Rectal smooth muscle tissue (tissue), 1 donor: ENCODE results near the gene TOP3B.

Experiments
- H3K27ac ChIP-seq: one replicate; pipeline ENCODE4 v1.7.0; 2013; ENCODE audit warnings: low read depth, low read length, inconsistent platforms
- H3K27me3 ChIP-seq: one replicate; pipeline ENCODE4 v1.7.0; 2013; ENCODE audit warnings: low read length; ENCODE audit not compliant: control insufficient read depth, insufficient read depth
- H3K36me3 ChIP-seq: one replicate; pipeline ENCODE4 v1.7.0; 2013; ENCODE audit warnings: low read length; ENCODE audit not compliant: control insufficient read depth, insufficient read depth
- H3K4me1 ChIP-seq: one replicate; pipeline ENCODE4 v1.7.0; 2013; ENCODE audit warnings: low read length; ENCODE audit not compliant: control insufficient read depth, insufficient read depth
- H3K4me3 ChIP-seq: one replicate; pipeline ENCODE4 v1.7.0; 2013; ENCODE audit warnings: low read length
- H3K9ac ChIP-seq: one replicate; pipeline ENCODE4 v1.7.0; 2013; ENCODE audit warnings: low read length

TOP3B gene

GRCh38 chr22:22020425-22020852 lies 37.9 kb upstream of the TOP3B start:
- no peaks in the 10 kb centered on the region for H3K27me3 ChIP-seq
- no peak overlapping the region for H3K9ac ChIP-seq
- no peaks in the 10 kb centered on the region for H3K36me3 ChIP-seq
- H3K4me3 ChIP-seq, result no peak overlapping the region
- H3K4me1 ChIP-seq, result no peaks in the 10 kb centered on the region
- no peak overlapping the region for H3K27ac ChIP-seq

- H3K27me3 ChIP-seq, result no peaks in the 10 kb centered on the region
- H3K4me3 ChIP-seq, result no peak overlapping the region
- no peaks in the 10 kb centered on the region for H3K4me1 ChIP-seq
- no peak overlapping the region for H3K9ac ChIP-seq
- no peak overlapping the region for H3K27ac ChIP-seq
- H3K36me3 ChIP-seq, result no peaks in the 10 kb centered on the region
These were observed 37.3 kb upstream of the TOP3B start for GRCh38 chr22:22019659-22020424.

GRCh38 chr22:22018825-22019658 lies 36.5 kb upstream of the TOP3B start:
- Histone ChIP-seq H3K27ac (no peak overlapping the region), H3K4me3 (no peak overlapping the region), H3K9ac (no peak overlapping the region), H3K4me1 (no peaks in the 10 kb centered on the region), H3K27me3 (no peaks in the 10 kb centered on the region), H3K36me3 (no peaks in the 10 kb centered on the region)

GRCh38 chr22:22015631-22016030 lies 33.0 kb upstream of the TOP3B start:
- Histone ChIP-seq H3K9ac (no peak overlapping the region), H3K27me3 (no peaks in the 10 kb centered on the region), H3K27ac (no peak overlapping the region), H3K36me3 (no peaks in the 10 kb centered on the region), H3K4me1 (no peaks in the 10 kb centered on the region), H3K4me3 (no peak overlapping the region)

GRCh38 chr22:22014285-22014659 lies 31.7 kb upstream of the TOP3B start:
- no peaks in the 10 kb centered on the region for H3K36me3 ChIP-seq
- H3K4me3 ChIP-seq, result no peak overlapping the region
- no peak overlapping the region for H3K27ac ChIP-seq
- H3K9ac ChIP-seq, result no peak overlapping the region
- H3K27me3 ChIP-seq, result no peaks in the 10 kb centered on the region
- H3K4me1 ChIP-seq, result no peaks in the 10 kb centered on the region

GRCh38 chr22:22013559-22014284 lies 31.1 kb upstream of the TOP3B start:
- no peaks in the 10 kb centered on the region for H3K4me1 ChIP-seq
- no peak overlapping the region for H3K9ac ChIP-seq
- H3K27ac ChIP-seq, result no peak overlapping the region
- H3K36me3 ChIP-seq, result no peaks in the 10 kb centered on the region
- no peak overlapping the region for H3K4me3 ChIP-seq
- no peaks in the 10 kb centered on the region for H3K27me3 ChIP-seq

GRCh38 chr22:22011964-22012363 lies 29.4 kb upstream of the TOP3B start:
- no peak overlapping the region for H3K4me3 ChIP-seq
- no peaks in the 10 kb centered on the region for H3K36me3 ChIP-seq

GRCh38 chr22:22010358-22010757 lies 27.8 kb upstream of the TOP3B start:
- no peaks in the 10 kb centered on the region for H3K4me1 ChIP-seq
- H3K36me3 ChIP-seq, result no peaks in the 10 kb centered on the region
- no peak overlapping the region for H3K4me3 ChIP-seq
- H3K27ac ChIP-seq, result no peak overlapping the region
- H3K27me3 ChIP-seq, result no peaks in the 10 kb centered on the region
- H3K9ac ChIP-seq, result no peak overlapping the region

More at GRCh38 chr22:22011964-22012363, 29.4 kb upstream of the TOP3B start:
- Histone ChIP-seq H3K27me3 (no peaks in the 10 kb centered on the region), H3K9ac (no peak overlapping the region), H3K4me1 (no peaks in the 10 kb centered on the region), H3K27ac (no peak overlapping the region)

GRCh38 chr22:22009661-22010060 lies 27.1 kb upstream of the TOP3B start:
- H3K27me3 ChIP-seq, result no peaks in the 10 kb centered on the region
- H3K27ac ChIP-seq, result no peak overlapping the region
- H3K9ac ChIP-seq, result no peak overlapping the region
- no peaks in the 10 kb centered on the region for H3K4me1 ChIP-seq
- no peak overlapping the region for H3K4me3 ChIP-seq
- H3K36me3 ChIP-seq, result no peaks in the 10 kb centered on the region

- H3K36me3 ChIP-seq, result no peaks in the 10 kb centered on the region
- no peak overlapping the region for H3K4me3 ChIP-seq
- no peaks in the 10 kb centered on the region for H3K27me3 ChIP-seq
- no peak overlapping the region for H3K27ac ChIP-seq
- H3K4me1 ChIP-seq, result no peaks in the 10 kb centered on the region
- no peak overlapping the region for H3K9ac ChIP-seq
These were observed 24.0 kb upstream of the TOP3B start for GRCh38 chr22:22006596-22006990.

- Histone ChIP-seq H3K27me3 (no peaks in the 10 kb centered on the region), H3K4me3 (no peak overlapping the region)
These were observed 23.5 kb upstream of the TOP3B start for GRCh38 chr22:22005945-22006595.

GRCh38 chr22:22003233-22003632 lies 20.6 kb upstream of the TOP3B start:
- Histone ChIP-seq H3K27ac (no peak overlapping the region), H3K4me1 (no peaks in the 10 kb centered on the region), H3K4me3 (no peak overlapping the region), H3K9ac (no peak overlapping the region), H3K27me3 (no peaks in the 10 kb centered on the region), H3K36me3 (no peaks in the 10 kb centered on the region)

More at GRCh38 chr22:22005945-22006595, 23.5 kb upstream of the TOP3B start:
- no peak overlapping the region for H3K9ac ChIP-seq
- H3K27ac ChIP-seq, result no peak overlapping the region
- no peaks in the 10 kb centered on the region for H3K4me1 ChIP-seq
- H3K36me3 ChIP-seq, result no peaks in the 10 kb centered on the region
